HG02981 (cell line): ENCODE measurements around the gene SHISA9.

Experiments used
- ATAC-seq: cut with Tn5 transposase; IDR thresholded peaks from one replicate; pipeline ENCODE4 v1.9.1; 2021; ENCODE audit warnings: mild to moderate bottlenecking, moderate library complexity; ENCODE audit not compliant: unreplicated experiment

The SHISA9 gene

GRCh38 chr16:13109171-13109570, 207.8 kb downstream of the SHISA9 start:
- no peak for ATAC-seq

GRCh38 chr16:13110124-13110796, 208.9 kb downstream of the SHISA9 start:
- ATAC-seq, result no peak

DNA sequence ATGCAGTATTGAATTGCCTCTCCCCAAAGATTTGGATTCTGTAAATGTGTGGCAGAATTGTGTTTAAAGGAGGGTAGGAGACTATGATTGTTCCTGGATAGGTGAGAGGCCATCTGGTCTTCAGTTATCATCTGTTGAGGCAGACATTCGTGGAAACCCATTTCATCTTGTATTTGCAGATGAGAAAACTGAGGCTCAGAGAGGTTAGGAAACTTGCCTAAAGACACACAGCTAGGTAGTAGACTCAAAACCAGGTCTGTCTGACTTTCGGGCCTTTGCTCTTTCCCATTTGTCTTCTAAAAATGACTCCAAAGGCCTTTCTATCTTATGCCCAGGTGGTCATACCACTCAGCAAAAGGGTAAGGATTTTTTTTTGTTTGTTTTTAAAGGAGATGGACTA, 210.3 kb downstream of the SHISA9 start:
- no peak for ATAC-seq

DNA sequence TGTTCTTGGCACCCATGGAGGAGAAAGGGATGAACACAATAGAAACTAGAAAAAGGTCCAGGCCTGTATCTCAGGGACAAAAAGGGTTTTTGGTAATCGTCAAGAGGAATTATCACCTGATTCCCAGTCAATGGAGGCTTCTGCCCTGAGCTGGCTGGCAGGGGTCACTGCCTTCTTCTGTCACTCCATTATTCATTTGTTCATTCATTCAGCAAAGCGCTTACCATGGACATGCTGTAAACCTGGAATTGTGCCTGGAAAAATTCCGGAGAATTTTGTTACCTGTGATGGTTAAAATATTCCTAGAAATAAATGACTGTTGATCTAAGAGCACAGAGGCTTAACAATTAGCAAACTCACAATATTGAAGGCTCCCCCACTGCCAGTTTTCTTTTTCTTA, 212.3 kb downstream of the SHISA9 start:
- no peak for ATAC-seq

DNA sequence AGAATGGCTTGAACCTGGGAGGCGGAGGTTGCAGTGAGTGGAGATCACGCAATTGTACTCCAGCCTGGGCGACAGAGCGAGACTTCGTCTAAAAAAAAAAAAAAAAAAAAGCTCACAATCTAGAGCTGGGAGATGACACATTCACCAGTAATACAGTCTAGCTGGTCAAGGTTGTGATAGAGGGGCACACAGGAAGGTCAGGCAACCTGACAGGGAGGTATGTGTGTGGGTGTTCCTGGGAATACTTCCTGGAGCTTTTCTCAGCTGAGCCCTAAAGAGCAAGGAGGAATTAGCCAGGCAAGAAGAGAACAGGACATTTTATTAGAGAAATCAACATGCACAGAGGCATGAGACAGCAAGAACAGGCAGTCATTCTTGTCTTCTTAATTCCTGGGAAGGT, 216.7 kb downstream of the SHISA9 start:
- no peak for ATAC-seq

GRCh38 chr16:13120091-13120490, 218.7 kb downstream of the SHISA9 start:
- ATAC-seq, result no peak

DNA sequence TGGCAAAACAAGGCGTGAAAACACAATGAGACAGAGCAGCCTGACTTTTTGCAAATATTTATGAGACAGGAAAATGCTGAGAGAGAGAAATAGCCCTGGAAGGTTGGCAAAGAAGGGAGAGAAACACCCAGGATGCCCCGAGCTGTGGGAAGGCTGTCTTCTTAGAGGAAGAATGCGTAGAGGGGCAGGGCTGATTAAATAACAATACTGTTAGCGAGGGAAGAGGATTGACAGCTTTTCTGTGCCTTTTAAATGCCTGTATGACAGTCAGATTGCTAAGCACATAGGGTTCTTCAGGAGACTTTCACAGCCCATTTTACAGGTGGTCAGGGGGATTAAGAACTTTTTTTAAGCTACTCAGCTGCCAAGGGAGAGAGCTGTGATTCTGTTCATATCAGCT, 219.2 kb downstream of the SHISA9 start:
- ATAC-seq, result no peak

GRCh38 chr16:13123991-13124390, 222.6 kb downstream of the SHISA9 start:
- no peak for ATAC-seq

DNA sequence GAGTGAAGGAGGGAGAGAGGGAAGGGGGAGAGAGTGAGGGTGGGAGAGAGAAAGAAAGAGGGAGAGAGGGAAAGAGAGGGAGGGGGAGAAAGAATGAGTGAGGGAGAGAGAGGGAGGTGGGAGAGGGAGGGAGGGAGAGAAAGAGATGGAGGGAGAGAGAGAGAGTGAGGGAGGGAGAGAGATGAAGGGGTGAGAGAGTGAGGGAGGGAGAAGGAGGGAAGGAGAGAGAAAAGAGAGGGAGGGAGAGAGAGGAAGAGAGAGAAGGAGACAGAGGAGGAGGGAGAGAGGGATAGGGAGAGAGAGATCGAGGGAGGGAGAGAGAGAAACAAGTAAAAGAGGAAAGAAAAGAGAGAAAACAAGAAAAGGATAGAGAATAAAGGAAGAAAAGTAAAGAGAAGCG, 225.7 kb downstream of the SHISA9 start:
- no peak for ATAC-seq

DNA sequence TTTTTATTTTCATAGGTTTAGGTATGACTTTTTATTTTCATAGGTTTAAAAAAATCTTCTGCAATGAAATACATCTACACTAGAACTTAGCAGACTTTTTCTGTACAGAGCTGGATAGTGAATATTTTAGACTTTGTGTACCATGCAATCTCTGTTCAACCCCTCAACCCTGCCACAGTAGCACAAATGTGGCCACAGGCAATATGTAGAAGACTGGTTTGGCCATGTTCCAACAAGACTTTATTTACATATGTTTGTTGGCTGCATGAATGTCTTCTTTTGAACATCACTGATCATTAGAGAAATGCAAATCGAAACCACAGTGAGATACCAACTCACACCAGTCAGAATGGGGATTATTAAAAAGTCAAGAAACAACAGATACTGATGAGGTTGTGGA, 229.2 kb downstream of the SHISA9 start:
- no peak for ATAC-seq

GRCh38 chr16:13134836-13135235, 233.4 kb downstream of the SHISA9 start:
- no peak for ATAC-seq

DNA sequence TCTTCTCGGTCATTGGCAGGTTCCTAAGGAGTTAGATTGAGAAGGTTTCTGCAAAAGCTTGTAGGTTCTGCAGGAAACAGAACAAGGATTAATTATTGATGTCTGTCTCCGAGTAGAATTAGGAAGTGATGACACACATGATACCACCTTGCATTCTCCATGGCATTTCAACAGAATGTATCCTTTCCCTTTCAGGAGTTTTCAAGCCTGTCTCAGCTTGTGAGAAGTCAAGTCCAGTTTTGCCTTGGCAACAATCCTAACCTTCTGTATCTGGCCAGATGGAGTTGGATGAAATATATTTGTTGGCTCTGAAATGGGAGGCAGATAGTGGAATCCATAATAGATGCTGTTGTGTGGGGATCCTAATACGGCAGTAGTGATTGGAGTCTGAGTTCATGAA, 235.5 kb downstream of the SHISA9 start:
- no peak for ATAC-seq

DNA sequence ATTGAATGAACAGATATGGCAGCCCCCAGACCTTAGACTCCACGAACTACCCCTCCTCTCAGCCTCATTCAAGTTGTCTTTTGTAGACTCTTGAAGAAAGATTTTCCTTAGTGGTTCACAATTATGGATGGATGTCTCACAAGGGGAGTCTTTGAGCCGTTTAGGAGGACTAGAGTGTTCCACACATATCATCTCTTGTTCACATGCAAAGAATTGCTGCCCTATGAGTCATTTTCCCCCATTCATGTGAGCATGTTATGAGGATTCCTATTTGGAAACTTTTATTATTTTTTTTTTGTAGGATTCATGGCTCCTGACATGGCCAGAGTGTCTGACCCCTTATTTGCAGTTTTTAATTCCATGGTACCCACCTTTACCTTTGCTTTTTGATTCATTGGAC, 237.1 kb downstream of the SHISA9 start:
- ATAC-seq, result no peak

GRCh38 chr16:13139661-13140241, 238.4 kb downstream of the SHISA9 start:
- no peak for ATAC-seq

DNA sequence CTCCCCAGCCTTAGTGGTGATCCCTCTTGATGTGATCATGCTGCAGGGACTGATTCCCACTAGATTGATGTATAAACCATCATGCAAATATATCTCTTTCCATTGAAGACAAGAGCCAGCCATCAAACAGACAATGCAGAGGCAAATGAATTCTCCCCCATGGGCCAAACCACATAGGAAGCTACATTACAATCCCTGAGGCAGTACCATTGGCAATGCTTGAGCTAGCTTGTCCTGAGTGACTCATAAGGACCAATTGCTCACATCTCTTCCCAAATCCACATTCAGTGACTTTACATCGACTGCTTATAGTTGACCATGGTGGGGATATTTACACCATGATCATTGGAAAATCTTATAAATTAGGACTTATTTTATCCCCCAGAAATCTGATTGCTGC, 242.2 kb downstream of the SHISA9 start:
- no peak for ATAC-seq

GRCh38 chr16:13146829-13147228, 245.4 kb downstream of the SHISA9 start:
- no peak for ATAC-seq

GRCh38 chr16:13148294-13148693, 246.9 kb downstream of the SHISA9 start:
- ATAC-seq, result no peak

GRCh38 chr16:13148836-13149235, 247.4 kb downstream of the SHISA9 start:
- ATAC-seq, result no peak

- no peak for ATAC-seq
Observed at GRCh38 chr16:13150181-13150885, 248.9 kb downstream of the SHISA9 start.

DNA sequence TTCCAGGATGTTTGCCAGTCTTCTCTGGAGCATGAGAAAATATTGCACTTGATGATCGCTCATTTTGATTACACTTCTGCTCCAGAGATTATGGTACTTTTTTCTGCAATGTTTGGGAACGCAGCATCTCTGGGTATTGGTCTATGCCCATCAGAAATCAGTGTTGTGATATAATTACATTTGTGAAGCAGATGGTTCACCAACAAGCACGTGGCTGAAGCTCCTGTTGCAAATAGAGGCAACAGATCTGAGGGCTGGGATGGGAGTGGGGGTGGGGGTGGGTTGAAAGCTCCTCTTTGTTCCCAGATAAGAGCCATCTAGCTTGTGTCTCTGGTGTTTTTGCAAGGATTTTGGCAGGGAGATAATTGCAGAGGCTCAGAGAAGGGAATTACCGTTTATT, 252.3 kb downstream of the SHISA9 start:
- ATAC-seq, result no peak

DNA sequence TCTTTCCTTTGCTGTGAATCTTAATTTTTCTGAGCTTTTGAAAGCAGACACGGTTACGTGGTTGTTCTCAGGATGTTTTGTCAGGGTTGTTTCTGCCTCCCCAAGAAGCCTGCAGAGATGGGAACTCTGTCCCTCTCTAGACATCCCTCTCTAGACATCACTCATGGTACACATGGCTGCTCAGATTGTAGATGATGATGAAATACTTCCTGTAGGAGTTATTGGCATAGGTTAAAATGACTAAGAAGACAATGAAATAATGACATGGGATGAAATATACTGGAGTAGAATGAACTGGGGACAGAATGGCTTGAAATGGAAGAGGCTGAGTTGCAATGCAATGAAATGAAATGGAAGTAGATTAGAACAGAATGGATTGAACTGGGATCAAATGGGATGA, 253.4 kb downstream of the SHISA9 start:
- no peak for ATAC-seq

DNA sequence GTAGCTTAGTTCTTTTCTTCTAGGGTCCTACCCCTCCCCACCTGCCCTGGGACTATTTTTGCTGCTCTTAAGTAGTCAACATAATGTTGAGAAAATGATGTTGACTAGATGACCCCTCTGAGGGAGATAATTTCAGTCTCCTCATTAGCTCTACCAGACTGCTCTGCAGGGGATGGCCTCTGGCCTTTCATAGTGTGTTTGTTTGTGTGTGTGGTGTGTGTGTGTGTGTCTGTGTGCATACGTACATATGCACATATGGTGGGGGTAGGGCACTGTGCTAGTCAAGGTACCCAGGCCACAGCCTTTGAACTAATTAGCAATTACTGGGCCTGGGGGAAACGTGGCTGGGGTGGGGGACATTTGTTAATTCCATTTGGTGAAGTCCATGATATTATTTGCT, 254.0 kb downstream of the SHISA9 start:
- no peak for ATAC-seq
